Stimulated activated CD4-positive, alpha-beta T cell treated with anti-CD3 and anti-CD28 coated beads, Interleukin-15, amount 100 ng/mL, for 24 hours (primary cell): ENCODE measurements around the gene KCNK16.
"Not testable (repeated sequence)": the region's sequence is repeated elsewhere in the genome, so short reads cannot be mapped to it uniquely, and the experiment has no call there.

Experiments
- DNase-seq: peaks from one replicate; pipeline ENCODE4 v3.0.0-alpha.2; 2020

The KCNK16 gene

DNA sequence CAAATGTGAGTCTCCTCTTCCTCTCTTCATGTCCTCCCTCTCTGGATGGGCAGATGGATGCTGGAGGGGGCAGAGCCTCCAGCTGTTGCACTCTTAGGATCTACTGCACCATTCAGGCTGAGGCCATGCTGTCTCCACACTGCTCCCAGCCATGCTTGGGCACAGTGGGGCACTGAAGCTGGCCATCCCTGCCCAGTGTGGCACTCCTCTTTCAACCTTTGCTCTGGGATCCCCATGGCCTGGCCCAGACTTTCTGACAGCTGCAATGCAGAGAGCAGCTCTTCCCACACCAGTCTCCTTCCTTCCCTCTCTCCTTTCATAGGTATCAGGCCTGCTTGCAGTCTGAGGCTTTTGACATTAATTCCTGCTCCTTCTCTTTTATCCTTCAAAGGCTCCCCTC, 17.6 kb downstream of the KCNK16 start:
- no peak for DNase-seq

DNA sequence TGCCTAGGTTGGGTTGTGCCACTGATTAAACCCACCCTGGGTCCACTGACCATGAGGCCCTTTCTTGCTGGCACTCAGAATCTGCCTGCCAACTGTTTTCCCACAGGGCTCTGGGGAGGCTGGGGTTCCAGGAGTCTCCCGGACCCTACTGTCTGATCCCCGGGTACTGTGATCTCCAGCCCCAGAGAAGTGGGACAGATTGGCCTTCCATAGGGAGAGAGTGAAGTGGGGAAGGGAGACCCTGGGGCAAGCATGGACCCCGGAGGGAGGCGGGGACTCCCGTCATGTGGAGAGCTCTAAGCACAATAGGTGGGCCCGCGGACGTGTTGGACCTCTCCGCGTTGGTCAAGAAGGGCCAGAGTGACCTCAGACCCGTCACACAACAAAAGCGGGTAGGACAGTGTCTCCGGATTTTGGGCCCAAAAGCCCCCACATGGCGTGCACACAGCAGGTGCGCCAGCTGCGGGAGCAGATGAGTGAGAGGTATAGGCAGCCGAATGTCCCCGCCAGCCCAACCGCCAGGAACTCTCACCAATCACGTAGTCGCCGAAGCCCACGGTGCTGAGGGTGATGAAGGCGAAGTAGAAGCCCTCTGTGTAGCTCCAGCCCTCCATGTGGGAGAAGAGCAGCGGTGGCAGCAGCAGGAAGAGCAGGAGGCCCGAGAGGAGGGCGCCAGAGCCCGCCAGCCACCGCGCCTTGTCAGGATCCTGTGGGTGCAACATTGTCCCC, 18.9 kb downstream of the KCNK16 start:
- DNase-seq = no peak

GRCh38 chr6:39302669-39303424, 19.7 kb downstream of the KCNK16 start:
- peak; percentile 94 for DNase-seq

- DNase-seq = no peak
These were observed 20.5 kb downstream of the KCNK16 start for GRCh38 chr6:39302011-39302410.

DNA sequence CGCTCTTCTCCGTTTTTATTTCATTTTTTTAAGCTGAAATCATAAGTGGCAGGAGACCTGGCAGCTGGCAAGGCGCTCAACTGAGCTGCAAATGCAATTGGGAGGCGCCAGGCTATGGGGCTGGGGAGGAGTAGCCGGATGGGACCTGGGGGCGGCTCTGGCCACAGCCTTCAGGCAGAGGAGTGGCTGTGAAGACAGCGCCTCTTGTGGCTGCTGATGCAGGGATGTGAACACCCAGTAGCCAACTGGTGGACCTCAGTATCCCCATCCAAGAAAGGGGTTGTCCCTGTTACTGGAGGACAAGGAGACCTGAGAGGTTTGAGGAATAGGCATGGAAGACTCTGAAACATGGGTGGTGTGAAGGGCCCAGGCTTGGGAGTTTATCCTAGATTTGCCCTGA, 20.9 kb downstream of the KCNK16 start:
- no peak for DNase-seq

DNA sequence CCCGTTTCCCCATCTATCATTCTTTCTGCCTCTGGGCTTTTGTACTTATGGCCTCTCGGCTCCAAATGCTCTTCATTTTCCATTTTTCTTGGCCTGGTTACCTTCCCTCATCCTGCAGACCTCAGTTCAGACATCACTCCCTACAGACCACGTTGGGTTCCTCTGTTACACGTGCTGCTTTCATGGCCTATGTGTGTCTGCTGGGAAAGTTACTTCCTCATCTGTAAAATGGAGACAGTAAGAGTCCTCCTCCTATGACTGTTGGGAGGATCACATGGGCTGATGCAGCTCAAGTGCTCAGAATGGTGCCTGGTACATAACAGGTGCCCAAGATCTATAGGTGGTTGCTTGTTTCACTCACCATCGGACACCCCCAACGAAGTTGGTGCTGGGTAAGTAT, 21.8 kb downstream of the KCNK16 start:
- DNase-seq = no peak

GRCh38 chr6:39298061-39298460, 24.4 kb downstream of the KCNK16 start:
- DNase-seq = no peak

GRCh38 chr6:39296745-39297640, 25.5 kb downstream of the KCNK16 start:
- no peak for DNase-seq

- DNase-seq = no peak
These were observed 26.9 kb downstream of the KCNK16 start for GRCh38 chr6:39295611-39296011.

- DNase-seq = no peak
These were observed 27.6 kb downstream of the KCNK16 start for GRCh38 chr6:39294899-39295298.

- no peak for DNase-seq
These were observed 28.4 kb downstream of the KCNK16 start for GRCh38 chr6:39294133-39294532.

GRCh38 chr6:39292637-39293036, 29.9 kb downstream of the KCNK16 start:
- DNase-seq = no peak

DNA sequence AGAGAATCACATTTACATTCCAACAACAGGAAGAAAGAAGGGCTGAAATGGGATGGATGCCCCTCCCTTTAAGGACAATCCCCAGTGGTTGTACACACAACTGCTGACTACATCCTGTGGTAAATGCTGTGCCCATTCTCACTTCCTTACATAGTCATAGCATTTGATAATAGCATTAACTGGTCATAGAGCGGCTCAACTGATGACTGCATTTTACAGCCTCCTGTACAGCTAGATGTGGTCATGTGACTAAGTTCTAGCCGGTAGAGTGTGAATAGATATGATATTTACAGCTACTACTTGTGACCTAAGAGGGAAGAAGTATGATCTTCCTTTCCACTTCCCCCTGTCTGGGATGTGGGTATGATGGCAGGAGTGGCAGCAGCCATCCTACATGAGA, 33.0 kb downstream of the KCNK16 start:
- no peak for DNase-seq

DNA sequence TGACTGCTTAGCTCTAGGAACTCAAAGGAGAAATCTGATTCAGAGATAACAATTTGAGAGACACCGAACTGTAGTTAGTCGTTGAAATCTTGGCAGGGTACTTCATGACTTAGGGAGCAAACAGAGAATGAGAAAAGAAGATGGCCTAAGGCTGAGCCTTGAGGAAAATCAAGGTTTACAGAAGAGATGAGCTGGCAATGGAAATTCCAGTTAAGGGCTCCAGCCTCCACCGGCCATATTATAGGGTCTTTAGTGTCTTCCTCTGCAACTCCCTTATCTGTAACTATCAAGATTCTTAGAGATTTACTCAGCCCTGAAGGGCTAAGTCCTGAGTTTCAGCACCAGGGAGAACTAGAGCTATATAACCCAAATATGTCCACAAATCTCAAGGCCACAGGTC, 34.9 kb downstream of the KCNK16 start:
- no peak for DNase-seq

- DNase-seq = not testable (repeated sequence)
These were observed 35.9 kb downstream of the KCNK16 start for GRCh38 chr6:39286596-39286995.

DNA sequence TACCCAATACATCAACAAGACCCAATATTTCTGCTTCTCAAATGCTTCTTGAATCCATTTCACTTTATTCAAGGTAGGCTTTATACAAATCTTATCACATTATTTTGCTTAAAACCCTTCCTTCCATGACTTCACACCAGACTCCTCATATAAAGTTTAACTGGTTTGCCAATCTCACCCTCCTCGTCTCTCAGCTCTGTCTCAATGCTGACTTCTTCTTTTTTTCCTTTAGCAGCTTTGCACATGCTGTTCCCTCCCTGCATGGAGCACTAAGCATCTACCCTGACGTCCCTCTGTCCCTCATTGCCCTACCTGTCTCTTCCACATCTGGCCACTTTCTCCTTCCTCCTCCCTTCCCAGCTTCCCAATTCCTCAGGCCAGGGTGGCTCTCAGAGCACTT, 39.7 kb downstream of the KCNK16 start:
- DNase-seq = no peak

- no peak for DNase-seq
These were observed 41.1 kb downstream of the KCNK16 start for GRCh38 chr6:39281312-39281980.

DNA sequence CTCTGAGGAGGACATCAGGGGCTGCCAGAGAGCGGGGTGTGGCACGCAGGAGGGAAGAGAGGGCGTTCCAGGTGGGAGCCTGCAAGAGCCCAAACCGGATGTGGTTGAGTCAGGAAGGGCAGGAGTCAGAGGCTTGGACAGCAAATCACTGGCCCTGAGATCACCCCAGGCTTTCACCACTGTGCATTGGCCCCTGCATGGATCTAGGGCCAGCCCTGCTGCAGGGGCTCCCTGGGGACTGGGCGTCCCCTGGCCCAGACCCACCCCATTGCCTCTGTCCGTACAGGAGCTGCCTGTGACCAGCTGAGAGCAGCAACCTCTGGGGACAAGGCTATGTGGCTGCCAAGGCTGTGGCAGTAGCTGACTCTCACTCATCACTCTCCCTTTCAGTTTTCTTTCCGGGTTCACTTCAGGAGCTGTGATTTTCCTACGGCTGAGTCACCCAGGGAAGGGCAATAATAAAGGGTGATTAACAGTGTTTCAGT, 42.2 kb downstream of the KCNK16 start:
- no peak for DNase-seq

- no peak for DNase-seq
These were observed 43.0 kb downstream of the KCNK16 start for GRCh38 chr6:39279539-39279938.

GRCh38 chr6:39276379-39276995, 46.0 kb downstream of the KCNK16 start:
- DNase-seq = no peak

DNA sequence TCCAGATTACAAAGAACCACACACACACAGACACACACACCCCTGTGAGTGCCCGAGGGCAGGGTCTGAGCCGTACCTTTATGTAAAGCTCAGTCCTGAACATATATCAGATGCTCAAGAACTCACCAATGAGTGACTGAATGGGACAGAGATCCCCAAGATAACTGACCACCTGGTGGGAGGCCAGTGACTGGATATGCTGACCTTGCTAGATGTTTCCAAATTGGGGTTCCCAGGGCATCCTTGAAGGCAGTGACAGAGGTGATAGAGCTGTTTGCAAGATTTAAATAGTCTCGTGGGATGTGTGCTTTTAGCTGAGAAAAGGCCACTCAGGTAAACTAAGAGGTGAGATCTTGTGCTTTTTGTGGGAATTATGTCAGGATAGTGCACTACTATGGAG, 47.6 kb downstream of the KCNK16 start:
- DNase-seq = no peak

DNA sequence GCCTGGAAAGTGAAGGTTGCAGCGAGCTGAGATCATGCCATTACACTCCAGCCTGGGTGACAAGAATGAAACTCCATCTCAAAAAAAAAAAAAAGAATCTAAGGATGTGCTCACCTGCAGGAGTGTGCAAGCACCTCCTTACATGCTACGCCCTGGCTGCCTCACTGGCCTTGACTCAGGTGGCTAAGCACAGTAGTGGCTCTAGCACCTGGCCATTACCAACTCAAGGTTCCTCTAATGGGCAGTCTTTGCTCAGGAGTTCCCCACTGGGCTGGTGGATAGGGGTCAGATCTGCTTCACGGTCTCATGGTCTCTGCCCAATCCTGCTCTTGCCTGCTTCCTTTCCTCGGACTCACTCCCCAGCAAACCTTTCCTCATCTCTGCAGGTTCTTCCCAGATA, 48.0 kb downstream of the KCNK16 start:
- no peak for DNase-seq
